NCI-H2196 (cell line): ENCODE results near the gene AP2B1.

ENCODE experiments used
- DNase-seq: peaks from one replicate; lab custom pipeline; 2025; ENCODE audit not compliant: unreplicated experiment; lab: John Stamatoyannopoulos, UW

Gene AP2B1

GRCh38 chr17:35768797-35769196, 181.7 kb downstream of the AP2B1 start:
- DNase-seq: no peak

- DNase-seq: no peak
Measured at GRCh38 chr17:35769895-35770486, 182.9 kb downstream of the AP2B1 start.

- no peak for DNase-seq
Measured at GRCh38 chr17:35773129-35773528, 186.0 kb downstream of the AP2B1 start.

- DNase-seq: no peak
Measured at GRCh38 chr17:35773679-35774425, 186.7 kb downstream of the AP2B1 start.

GRCh38 chr17:35774499-35774898, 187.4 kb downstream of the AP2B1 start:
- peak; percentile 5 for DNase-seq

GRCh38 chr17:35775039-35775438, 187.9 kb downstream of the AP2B1 start:
- DNase-seq: no peak

GRCh38 chr17:35775583-35775982, 188.5 kb downstream of the AP2B1 start:
- no peak for DNase-seq
